Caco-2 (cell line): ENCODE results near the gene USP30. TPM values are rescaled to one million over a fixed set of nuclear protein-coding genes. Genes with fewer than 3 reads are reported as not detected.

ENCODE experiments used
- BruUV-seq: library from RNA; stranded (reverse); fragments of 400-500 nt; replicated peaks from 2 replicates; lab custom pipeline; 2021; lab: Mats Ljungman, UMichigan
- CTCF ChIA-PET: fragments of 300-600 bp; sonication (Branson Sonifier 250); formaldehyde crosslinking; loops from one replicate; lab custom pipeline; 2022; ENCODE audit warnings: antibody characterized with exemption; lab: Charles Lee
- POLR2A ChIA-PET: fragments of 300-600 bp; sonication (Branson Sonifier 250); formaldehyde crosslinking; loops from one replicate; lab custom pipeline; 2022; ENCODE audit warnings: antibody characterized with exemption; lab: Charles Lee
- DNase-seq, 2 experiments: peaks; one replicate each; pipeline versions ENCODE4 v3.0.0 to v3.0.0-alpha.2; 2020 to 2022
- H3K27me3 ChIP-seq: replicated peaks from 2 replicates; pipeline ENCODE4 v1.6.0; 2011; ENCODE audit warnings: low read length; ENCODE audit not compliant: control insufficient read depth, insufficient read depth
- H3K36me3 ChIP-seq: 2 replicates; pipeline ENCODE4 v1.5.1; 2011; ENCODE audit warnings: low read length; ENCODE audit not compliant: control insufficient read depth, insufficient read depth
- H3K4me1 ChIP-seq: fragments of 250-450 bp; sonication (Bioruptor Pico); 2 replicates; pipeline ENCODE4 v1.5.1; 2020; ENCODE audit warnings: mild to moderate bottlenecking
- H3K4me3 ChIP-seq: 2 replicates; pipeline ENCODE4 v1.5.1; 2011; ENCODE audit warnings: low read depth, mild to moderate bottlenecking, control low read depth, low read length
- H3K9me3 ChIP-seq: fragments of 250-450 bp; sonication (Bioruptor Pico); 2 replicates; pipeline ENCODE4 v1.5.1; 2020; ENCODE audit warnings: mild to moderate bottlenecking, moderate library complexity
- H3K27ac Mint-ChIP-seq: one replicate; pipeline ENCODE4 v1.8.0; 2022; ENCODE audit warnings: mixed read lengths; ENCODE audit not compliant: unreplicated experiment
- H3K27me3 Mint-ChIP-seq: one replicate; pipeline ENCODE4 v1.8.0; 2022; ENCODE audit warnings: mixed read lengths; ENCODE audit not compliant: insufficient read depth, unreplicated experiment
- H3K36me3 Mint-ChIP-seq: one replicate; pipeline ENCODE4 v1.8.0; 2022; ENCODE audit warnings: mild to moderate bottlenecking, mixed read lengths; ENCODE audit not compliant: insufficient read depth, unreplicated experiment
- H3K4me1 Mint-ChIP-seq: one replicate; pipeline ENCODE4 v1.8.0; 2022; ENCODE audit warnings: low read depth, mixed read lengths; ENCODE audit not compliant: unreplicated experiment
- H3K4me3 Mint-ChIP-seq: one replicate; pipeline ENCODE4 v1.8.0; 2022; ENCODE audit warnings: mild to moderate bottlenecking, moderate library complexity, mixed read lengths; ENCODE audit not compliant: unreplicated experiment
- H3K9me3 Mint-ChIP-seq: one replicate; pipeline ENCODE4 v1.8.0; 2022; ENCODE audit warnings: mixed read lengths; ENCODE audit not compliant: unreplicated experiment
- CTCF ChIP-seq, 2 experiments: fragments of 200-600 bp in 1 of 2; IDR thresholded peaks; 1 replicate in 1 of 2; 2 replicates in 1 of 2; pipeline versions ENCODE4 v1.5.1 to v1.8.0; 2011 to 2022; ENCODE audit warnings: antibody characterized with exemption in 1 of 2, control low read depth in 1 of 2, inconsistent platforms in 1 of 2, low read depth in 1 of 2, low read length in 1 of 2, mild to moderate bottlenecking in 1 of 2, moderate library complexity in 1 of 2; ENCODE audit not compliant: insufficient read depth in 1 of 2, severe bottlenecking in 1 of 2, unreplicated experiment in 1 of 2
- intact Hi-C: fragments of 100-400 bp; cut with micrococcal nuclease; formaldehyde crosslinking; loops from one replicate; pipeline ENCODE4 v1.10.0; 2022; ENCODE audit not compliant: unreplicated experiment
- total RNA-seq: library from RNA; stranded (reverse); gene quantifications from 2 replicates; pipeline ENCODE4 v1.2.3, GENCODE V29; 2022

The USP30 gene
- total RNA-seq, 1 experiment from 2014 or later = 11.9 TPM

- Histone ChIP-seq H3K27me3 (no peaks in the 10 kb centered on the region), H3K9me3 (no peaks in the 10 kb centered on the region), H3K4me1 (no peaks in the 10 kb centered on the region; the same call in 1 of the 2 replicates), H3K4me3 (peak overlapping the region; percentile 49), H3K36me3 (peaks cover 1% of the 10 kb centered on the region; the same call in 1 of the 2 replicates)
- intact Hi-C loops = loop anchor here (1.0 to 5.0 kb wide), 4 partner anchors 40 to 324 kb away; partner anchors contain the start of gene USP30
- DNase-seq = no peak
- no TSS peak for BruUV-seq
- peaks cover 8% of the 10 kb centered on the region for H3K4me1 Mint-ChIP-seq
- H3K27me3 Mint-ChIP-seq = no peaks in the 10 kb centered on the region
- peaks cover 53% of the 10 kb centered on the region for H3K36me3 Mint-ChIP-seq
- CTCF ChIA-PET = interaction anchor here (0.5 to 1.5 kb wide), 8 partner anchors 19 to 325 kb away, joined by 3 to 5 read pairs (median 3); no protein-coding TSS in a partner anchor
- POLR2A ChIA-PET = no interaction called here
- H3K27ac Mint-ChIP-seq = peak overlapping the region; percentile 81
- H3K4me3 Mint-ChIP-seq = peak overlapping the region; percentile 77
- H3K9me3 Mint-ChIP-seq = no peaks in the 10 kb centered on the region
- TF ChIP-seq CTCF (IDR thresholded peaks at IDR 0.05; ENCODE audit: insufficient read depth in 1 of 2, low read depth in 1 of 2, low read length in 1 of 2, severe bottlenecking in 1 of 2, unreplicated experiment in 1 of 2) = no peak
Observed at GRCh38 chr12:109092497-109093021, 40.2 kb downstream of the USP30 start.

- Histone ChIP-seq H3K4me1 (no peaks in the 10 kb centered on the region; the same call in 1 of the 2 replicates), H3K4me3 (peak within 1 kb of the TSS; percentile 49), H3K36me3 (peaks cover 1% of the 10 kb centered on the region; the same call in 1 of the 2 replicates), H3K27me3 (no peaks in the 10 kb centered on the region), H3K9me3 (no peaks in the 10 kb centered on the region)
- ChIA-PET CTCF (interaction anchor here (0.5 to 1.5 kb wide), 8 partner anchors 19 to 325 kb away, joined by 3 to 5 read pairs (median 3); no protein-coding TSS in a partner anchor), POLR2A (no interaction called here)
- Mint-ChIP-seq H3K27ac (peak within 1 kb of the TSS; percentile 81), H3K36me3 (peaks cover 60% of the 10 kb centered on the region), H3K4me1 (peaks cover 8% of the 10 kb centered on the region), H3K27me3 (no peaks in the 10 kb centered on the region), H3K9me3 (no peaks in the 10 kb centered on the region), H3K4me3 (peak within 1 kb of the TSS; percentile 77)
- intact Hi-C loops = loop anchor here (1.0 to 5.0 kb wide), 4 partner anchors 40 to 324 kb away; partner anchors contain the start of gene USP30
- peak; percentile 93 to 94 for DNase-seq
- TSS peak; percentile 83 for BruUV-seq
- peak; percentile 94 to 95 for TF ChIP-seq CTCF (IDR thresholded peaks at IDR 0.05; ENCODE audit: insufficient read depth in 1 of 2, low read depth in 1 of 2, low read length in 1 of 2, severe bottlenecking in 1 of 2, unreplicated experiment in 1 of 2)
Observed at GRCh38 chr12:109093022-109093918, 40.9 kb downstream of the USP30 start, which contains the start of gene ALKBH2. Gene ALKBH2 (minus strand): TSS chr12:109093472. CDS start chr12:109092786, 686 bp downstream.

- no peak for DNase-seq
- H3K9me3 ChIP-seq = no peaks in the 10 kb centered on the region
- Mint-ChIP-seq H3K27me3 (no peaks in the 10 kb centered on the region), H3K9me3 (no peaks in the 10 kb centered on the region), H3K36me3 (peaks cover 49% of the 10 kb centered on the region), H3K4me3 (peak overlapping the region; percentile 68), H3K27ac (peak overlapping the region; percentile 86), H3K4me1 (peaks cover 8% of the 10 kb centered on the region)
- CTCF ChIA-PET = interaction anchor here (0.7 kb wide), 1 partner anchor 199 kb away, joined by 5 read pairs; no protein-coding TSS in a partner anchor
- TF ChIP-seq CTCF (IDR thresholded peaks at IDR 0.05; ENCODE audit: insufficient read depth in 1 of 2, low read depth in 1 of 2, low read length in 1 of 2, severe bottlenecking in 1 of 2, unreplicated experiment in 1 of 2) = no peak
- peak overlapping the region; percentile 89 for H3K4me3 ChIP-seq
- no peaks in the 10 kb centered on the region; the same call in 1 of the 2 replicates for H3K4me1 ChIP-seq
- intact Hi-C loops = no loop called here
- POLR2A ChIA-PET = no interaction called here
- no TSS peak for BruUV-seq
- H3K27me3 ChIP-seq = no peaks in the 10 kb centered on the region
- no peaks in the 10 kb centered on the region; the same call in 1 of the 2 replicates for H3K36me3 ChIP-seq
Observed at GRCh38 chr12:109097140-109097434, 44.7 kb downstream of the USP30 start.
